TTC549 (cell line): ENCODE measurements around the gene SERINC1.
A peak's percentile ranks its signal among the peaks of the same experiment; 100 is the strongest.
"Not testable (repeated sequence)": the region's sequence is repeated elsewhere in the genome, so short reads cannot be mapped to it uniquely, and the experiment has no call there.

Experiments used
- FAIRE-seq: peaks from 2 replicates; lab custom pipeline; 2012; peaks lifted over from hg19 to GRCh38; lab: Jason Lieb, UNC

SERINC1 gene

DNA sequence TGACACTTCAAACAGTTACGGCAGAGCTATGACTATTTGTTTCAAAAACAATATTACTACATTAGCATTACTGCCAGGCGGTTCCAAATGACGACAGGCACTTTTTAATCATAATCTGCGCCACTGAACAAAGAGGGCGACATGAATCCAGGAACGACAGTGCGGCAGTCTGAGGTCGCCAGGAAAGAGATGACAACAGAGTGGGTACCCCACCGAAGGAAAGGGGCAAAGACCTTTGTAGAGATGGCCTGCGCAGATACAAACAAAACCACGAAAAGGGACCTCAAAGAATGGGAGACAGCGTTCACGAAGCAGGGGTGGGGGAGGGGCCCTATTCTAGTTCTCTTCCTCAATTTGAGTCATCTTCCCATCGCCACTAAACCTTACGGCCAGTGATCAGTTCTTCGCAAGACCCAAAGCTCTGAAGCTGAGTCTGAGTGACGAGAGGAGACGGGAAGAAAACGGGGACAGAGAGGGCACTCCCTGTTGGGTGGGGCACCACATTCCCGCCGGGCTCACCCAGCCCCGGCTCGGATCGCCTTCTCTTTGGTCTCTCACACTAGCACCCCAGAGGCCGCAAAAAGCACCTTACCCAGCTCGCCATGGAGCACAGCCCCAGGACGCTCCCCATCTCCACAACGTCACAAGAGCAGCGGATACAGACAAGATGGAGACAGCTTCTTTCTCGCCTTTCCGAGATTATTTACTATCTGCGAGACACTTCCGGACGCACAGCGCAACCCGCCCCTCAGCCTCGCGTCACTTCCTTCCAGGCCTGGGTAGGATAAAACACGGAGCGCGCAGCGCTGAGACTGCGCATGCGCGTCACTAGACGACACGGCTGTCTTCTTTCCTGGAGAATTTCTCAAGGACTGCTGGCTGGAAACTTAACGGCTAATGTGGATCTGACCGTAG is at the start of gene SERINC1:
SERINC1 (minus strand) TSS at position 701 of the 915 bp plus-strand sequence; CDS start at position 631, 70 bp downstream.
- FAIRE-seq: peak; percentile 90

DNA sequence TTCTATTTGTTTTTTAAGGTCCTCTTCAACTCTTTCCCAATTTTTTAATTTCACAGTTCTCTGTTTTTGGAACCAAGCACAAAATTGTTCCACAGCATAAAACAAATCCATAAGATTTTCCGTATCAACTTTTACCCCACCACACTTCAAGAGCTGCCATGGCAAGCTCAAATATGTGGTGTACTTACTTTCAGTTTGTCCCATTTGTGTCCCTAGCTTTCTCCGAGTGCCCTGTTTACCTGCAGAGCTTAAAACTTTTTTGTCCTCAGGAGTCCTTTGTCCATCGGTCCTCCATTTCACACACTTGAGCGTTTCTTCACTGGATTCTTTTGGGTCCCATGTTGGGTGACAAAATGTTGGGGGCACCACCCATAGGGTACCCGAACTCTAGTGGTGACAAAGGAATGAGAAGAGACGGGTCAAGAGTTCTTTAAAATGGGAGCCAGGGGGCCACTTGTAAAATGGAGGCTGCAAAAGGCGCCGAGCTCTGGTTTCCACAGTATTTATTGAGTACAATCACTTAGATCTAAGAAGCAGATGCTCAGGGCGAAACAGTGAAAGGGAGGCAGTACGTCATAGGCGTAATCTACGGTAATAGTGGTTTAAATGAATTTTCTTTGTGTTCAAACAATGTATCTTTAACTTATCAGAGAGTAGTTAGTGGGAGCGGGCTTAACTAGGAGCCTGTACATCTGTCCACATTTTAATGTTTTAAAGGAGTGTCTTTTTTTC is 39.8 kb upstream of the SERINC1 start:
- FAIRE-seq: no peak

DNA sequence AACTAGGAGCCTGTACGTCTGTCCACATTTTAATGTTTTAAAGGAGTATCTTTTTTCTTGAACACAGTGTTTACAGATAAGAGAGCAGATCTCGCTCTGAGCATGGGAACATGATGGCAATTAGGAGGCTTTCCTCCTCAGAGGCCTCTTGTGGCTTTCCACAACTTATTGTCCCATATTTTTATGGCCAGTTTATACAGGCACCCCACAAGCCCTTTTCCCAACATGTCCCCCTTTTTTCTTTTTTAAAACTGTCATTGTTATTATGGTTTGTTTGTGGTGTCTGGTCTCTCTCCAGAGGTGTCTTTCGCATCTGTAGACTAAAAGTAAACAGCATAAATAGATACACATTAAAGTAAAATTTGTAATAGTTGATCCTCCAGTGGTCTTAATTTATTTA is 33.6 kb upstream of the SERINC1 start:
- FAIRE-seq: not testable (repeated sequence)

DNA sequence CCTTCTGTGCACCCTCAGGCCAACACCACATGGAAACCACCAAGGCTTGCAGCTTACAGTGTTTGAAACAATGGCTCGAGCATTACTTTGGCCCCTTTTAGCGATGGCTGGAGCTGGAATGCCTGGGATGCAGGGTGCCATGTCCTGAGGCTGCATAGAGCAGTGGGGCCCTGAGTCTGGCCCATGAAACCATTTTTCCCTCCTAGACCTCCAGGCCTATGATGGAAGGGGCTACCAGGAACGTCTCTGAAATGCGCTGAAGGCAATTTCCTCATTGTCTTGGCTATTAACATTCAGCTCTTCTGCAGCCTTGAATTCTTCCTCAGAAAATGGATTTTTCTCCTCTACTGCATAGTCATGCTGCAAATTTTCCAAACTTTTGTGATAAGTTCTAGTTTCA is 29.9 kb upstream of the SERINC1 start:
- FAIRE-seq: no peak

DNA sequence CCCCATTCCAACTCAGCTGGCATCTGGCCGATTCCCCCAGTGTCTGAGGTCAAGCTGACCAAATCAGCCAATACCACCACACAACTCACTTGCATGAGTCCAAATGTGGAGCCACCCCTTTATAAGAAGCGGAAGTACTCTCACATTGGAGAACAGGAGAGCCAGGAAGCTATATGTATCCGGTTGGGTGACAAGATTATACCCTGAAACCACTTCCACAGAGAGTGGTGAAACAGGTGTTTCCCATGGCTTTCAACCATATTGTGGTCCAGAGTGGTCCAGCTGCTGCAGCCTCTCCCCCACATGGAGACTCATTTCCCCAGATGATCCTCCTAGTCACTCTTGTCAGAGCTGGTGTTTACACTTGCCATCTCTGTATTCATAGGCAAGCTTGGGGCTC is 24.0 kb upstream of the SERINC1 start:
- FAIRE-seq: no peak

DNA sequence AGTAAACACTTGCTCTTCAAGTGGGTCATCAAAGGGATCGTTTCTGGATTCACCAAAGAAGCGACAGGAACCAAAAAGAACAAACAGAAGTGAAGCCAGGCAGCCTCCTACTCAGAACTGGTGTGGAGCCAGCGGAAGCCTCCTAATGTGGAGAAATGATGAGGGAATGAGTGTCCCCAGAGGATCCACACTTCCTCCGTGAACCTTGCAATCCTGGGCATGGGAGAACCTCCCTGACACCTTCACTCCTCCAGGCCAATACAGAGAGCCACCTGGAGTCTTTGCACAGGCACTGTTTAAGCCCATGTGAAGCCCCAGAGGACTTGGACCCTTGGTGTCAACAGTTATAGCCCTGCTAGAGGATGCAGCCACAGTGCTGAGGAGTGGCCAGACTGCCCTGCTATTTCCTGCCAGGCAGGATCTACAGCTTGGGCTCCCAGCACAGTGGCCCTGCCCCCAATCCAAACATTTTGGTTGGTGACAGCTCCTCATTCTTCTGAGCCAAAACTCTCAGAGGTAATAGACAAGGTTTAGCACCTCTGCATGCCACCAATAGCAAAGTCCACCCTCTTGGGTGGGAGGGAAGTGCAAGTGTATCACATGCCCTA is 23.2 kb upstream of the SERINC1 start:
- FAIRE-seq: no peak

DNA sequence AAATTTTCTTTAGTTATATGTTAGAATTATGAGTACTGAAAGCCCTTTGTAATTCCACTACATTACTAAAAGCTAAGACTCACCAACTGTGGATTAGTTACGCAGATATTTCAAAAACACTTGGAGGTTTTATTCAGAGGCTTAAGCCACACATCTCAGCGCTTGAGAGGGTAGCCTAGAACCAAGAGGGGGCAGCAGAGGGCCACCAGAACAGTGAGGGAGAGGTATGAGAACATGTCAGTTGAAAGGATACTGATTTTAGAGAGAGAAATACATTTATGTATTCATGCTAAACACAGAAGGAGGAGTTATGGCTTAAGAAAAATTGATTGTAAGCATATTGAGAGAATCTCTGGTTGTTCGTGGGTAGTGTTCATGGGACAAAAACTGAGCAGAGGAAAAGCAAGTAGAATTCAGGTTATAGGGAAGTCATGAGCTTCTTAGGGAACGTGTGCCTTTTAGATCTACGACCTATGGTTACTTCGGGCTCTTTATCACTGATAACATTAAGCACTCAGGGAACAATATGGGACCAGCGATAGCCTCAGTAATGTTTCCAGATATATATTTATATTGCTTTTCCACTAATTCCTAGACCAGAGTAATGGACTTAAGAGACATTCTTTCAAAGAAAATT is 20.4 kb upstream of the SERINC1 start:
- FAIRE-seq: peak; percentile 79

DNA sequence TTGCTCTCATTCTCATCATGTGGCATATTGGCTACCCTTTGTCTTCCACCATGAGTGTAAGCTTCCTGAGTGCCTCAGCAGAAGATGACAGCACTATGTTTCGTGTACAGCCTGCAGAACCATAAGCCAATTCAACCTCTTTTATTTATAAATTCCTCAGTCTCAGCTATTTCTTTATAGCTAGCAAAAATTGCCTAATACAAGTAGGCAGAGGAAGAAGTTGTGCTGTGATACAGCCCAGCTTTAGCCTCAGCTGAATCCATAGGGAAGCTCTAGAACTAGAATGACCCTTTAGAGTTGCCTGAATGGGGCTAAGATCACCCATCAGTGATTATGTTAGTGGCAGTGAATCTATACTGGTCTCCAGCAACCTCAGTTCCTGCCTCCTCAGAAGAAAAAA is 19.0 kb upstream of the SERINC1 start:
- FAIRE-seq: no peak

DNA sequence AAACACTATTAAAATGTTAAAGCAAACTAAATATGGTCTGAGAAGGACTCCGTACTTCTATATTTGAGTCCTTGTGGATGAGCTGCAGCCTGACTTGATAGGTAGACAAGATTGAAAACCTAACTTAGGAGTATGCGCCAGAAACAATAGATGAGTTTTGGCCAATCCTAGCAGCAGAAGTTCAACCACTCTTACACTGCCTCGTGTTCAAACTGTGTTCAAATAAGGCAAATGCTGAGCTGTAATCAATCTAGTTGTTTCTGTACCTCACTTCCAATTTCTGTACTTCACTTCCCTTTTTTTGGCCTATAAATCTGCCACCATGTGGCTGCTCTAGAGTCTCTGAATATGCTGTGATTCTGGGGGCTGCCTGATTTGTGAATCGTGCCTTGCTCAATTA is 13.2 kb upstream of the SERINC1 start:
- no peak for FAIRE-seq

DNA sequence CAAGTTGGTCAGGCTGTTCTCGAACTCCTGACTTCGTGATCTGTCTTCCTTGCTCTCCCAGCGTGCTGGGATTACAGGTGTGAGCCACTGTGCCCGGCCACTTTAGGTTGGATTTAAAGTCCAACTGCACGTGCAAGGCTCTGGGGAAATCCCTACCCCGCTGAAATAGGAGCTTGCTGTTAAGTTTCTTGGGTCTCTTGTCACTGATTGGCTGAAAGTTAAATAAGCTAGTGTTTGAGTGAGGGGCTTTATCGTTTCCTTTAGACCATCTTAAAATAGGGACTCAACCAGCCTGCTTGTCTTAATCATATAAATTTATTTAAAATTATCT is 11.1 kb upstream of the SERINC1 start:
- no peak for FAIRE-seq

DNA sequence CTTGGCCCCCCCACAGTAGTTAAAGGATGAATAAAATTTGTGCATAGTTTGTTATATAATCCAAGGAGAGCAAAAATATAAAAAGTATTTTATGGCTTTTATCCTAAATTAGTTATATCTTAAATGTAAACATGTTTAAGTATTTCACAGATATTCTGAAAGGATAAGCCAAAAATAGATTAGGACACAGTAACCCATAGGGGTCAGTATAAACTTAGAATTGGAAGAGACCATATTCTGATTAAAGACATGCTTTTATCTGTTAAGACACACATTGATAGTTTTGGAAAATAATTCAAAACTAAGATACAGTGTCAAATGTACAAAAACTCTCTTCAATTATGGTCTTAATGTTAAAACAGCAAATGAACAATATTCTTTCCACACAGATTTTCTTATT is 4.5 kb upstream of the SERINC1 start:
- FAIRE-seq: peak; percentile 80

DNA sequence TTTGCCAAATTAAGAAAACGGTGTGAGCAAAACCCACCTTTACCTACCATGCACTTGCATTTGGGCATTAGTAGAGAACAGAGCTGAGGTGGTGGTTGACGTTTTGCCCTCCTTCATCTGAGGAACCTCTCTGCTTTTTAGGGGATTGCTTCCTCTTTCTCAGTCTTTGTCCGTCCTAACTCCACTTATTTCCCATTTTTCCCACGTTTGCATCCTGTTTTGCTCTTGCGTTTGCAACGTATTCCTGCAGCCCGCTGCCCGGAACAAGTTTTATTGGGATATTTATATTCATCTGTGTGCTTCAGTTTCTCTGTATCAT is 374 bp upstream of the SERINC1 start:
- FAIRE-seq: no peak

DNA sequence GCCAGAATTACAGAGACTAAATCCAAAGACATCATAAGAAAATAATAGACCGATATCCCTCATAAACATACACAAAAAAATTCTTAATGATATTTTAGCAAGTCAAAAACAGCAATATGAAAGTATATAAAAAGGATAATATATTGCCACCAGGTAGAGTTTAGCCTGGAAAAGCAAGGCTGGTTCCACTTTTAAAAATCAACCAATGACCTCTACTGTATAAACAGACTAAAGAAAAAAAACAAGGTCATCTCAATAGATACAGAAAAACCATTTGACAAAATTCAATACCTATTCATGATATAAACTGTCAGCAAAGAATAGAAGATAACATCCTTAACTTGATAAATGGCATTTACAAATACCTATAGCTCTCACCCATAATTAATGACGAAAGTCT is 9.7 kb downstream of the SERINC1 start:
- no peak for FAIRE-seq

DNA sequence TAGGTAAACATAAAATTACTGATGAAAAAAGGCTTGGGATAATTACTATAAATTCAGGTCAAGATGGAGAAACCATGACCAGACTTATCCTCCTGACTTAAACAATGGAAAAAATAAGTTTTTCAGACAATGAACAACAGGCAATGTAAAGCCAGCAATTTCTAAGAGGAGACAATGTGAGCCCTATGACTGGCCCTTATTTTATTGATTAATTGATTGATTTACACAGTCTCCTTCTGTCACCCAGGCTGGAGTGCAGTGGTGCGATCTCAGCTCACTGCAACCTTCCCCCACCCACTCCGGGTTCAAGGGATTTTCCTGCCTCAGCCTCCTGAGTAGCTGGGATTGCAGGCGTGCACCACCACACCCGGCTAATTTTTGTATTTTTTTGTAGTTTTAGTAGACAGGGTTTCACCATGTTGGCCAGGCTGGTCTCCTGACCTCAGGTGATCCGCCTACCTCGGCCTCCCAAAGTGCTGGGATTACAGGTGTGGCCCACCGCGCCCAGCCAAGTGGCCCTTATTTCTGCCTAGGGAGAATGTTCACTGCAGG is 11.7 kb downstream of the SERINC1 start:
- FAIRE-seq: not testable (repeated sequence)

DNA sequence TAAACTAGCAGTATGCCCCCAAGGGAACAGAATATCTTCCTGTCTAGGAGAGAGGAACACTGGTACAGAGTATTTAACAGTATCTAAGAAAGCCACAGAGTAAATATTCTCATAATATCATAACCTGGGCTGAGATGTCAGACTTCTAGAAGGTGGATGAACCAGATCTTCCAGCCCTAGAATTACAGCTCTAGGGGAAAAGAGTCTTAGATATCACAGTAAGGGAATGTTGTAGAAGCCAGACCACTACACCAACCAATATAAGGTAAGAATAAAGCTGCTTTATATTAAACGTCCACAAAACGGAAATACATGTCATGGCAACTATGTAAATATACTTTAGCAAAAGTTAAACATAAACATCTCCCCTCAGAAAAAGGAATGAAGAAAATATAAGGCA is 12.4 kb downstream of the SERINC1 start:
- no peak for FAIRE-seq

DNA sequence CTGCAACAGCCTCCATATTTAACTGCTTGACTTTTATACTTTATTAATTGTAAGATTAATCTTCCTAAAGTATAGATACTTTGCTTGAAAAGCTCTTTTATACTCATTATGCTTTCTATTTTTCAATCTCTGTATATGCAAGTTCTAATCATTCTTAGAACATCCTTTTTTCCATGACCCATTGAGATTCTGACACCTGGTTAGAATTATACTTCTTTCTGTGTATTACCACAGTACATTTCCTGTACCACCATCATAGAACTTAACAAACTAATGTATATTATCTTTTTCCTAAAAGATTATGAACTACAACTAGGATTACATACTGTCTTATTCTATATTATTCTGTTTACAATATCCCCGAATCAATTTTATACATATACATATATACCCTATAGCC is 13.5 kb downstream of the SERINC1 start:
- FAIRE-seq: no peak

DNA sequence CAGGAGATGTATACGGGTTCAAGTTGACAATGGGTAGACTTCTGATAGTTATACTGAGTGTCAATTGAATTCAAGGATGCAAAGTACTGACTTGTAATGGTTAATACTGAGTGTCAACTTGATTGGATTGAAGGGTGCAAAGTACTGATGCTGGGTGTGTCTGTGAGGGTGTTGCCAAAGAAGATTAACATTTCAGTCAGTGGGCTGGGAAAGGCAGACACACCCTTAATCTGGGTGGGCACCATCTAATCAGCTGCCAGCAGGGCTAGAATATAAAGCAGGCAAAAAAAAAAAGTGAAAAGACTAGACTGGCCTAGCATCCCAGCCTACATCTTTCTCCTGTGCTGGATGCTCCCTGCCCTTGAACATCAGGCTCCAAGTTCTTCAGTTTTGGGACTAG is 16.5 kb downstream of the SERINC1 start:
- not testable (repeated sequence) for FAIRE-seq

DNA sequence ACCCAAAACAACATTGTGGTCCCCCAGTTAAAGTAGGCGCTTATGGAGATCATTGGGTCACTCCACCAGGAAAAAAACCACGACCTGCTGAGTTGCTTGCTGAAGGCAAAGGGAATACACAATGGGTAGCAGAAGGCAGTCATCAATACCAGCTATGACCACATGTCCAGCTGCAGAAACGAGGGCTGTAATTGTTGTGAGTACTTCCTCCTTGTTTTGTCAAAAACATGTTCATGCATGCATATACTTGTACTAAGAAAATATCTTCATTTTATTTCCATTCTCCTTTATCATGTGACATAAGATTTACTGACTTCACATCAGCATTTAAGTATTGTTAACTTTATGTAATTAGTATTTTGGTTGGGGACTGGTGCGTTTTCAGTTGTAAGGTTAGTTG is 16.9 kb downstream of the SERINC1 start:
- no peak for FAIRE-seq

DNA sequence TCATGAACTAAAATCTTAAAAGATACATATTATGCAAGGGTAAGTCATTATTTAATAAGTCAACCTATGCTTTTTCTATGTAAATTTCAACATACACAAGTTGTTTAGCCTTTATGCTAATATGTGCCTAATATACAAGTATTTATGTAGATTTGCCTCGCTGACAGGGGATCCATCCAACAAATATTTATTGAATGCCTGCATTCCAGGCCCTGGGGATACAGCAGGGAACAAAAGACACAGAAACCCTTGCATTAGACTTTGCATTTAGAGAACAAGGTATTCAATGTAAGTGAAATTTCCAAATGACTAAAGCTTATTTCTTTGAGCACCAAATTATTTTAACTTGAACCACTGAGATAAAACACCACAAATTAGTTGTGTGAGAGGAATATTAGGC is 19.1 kb downstream of the SERINC1 start:
- no peak for FAIRE-seq

DNA sequence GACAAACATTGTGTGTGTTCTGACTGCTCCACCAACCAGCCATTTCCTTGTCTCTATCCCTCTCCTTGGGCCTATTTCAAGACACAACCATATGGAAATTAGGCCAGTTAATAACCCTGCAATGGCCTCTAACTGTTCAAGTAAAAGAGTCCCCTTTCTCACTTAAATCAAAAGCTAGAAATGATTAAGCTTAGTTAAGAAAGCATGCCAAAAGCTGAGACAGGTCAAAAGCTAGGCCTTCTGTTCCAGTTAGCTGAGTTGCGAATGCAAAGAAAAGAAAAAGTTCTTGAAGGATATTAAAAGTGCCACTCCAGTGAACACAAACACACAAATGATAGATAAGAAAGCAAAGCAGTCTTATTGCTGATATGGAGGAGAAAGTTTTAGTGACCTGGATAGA is 22.5 kb downstream of the SERINC1 start:
- no peak for FAIRE-seq

DNA sequence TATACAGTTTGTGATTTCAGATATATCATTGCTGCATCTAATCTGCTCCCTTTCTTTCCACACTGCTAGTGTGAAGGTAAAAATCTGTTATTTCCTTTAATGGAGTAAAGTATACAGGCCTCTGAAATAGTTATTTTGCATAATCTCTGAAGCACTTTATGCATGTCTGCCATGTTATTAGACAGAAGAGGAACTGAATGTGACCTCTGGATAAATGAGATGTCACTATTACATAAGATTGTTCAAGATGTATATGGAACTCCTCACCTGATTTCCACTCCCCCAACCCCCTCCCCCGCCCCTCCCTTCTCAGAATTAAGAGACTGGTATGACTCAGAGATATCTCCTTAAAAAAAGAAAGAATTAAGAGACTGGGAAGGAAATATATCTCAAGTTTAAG is 26.3 kb downstream of the SERINC1 start:
- FAIRE-seq: no peak

DNA sequence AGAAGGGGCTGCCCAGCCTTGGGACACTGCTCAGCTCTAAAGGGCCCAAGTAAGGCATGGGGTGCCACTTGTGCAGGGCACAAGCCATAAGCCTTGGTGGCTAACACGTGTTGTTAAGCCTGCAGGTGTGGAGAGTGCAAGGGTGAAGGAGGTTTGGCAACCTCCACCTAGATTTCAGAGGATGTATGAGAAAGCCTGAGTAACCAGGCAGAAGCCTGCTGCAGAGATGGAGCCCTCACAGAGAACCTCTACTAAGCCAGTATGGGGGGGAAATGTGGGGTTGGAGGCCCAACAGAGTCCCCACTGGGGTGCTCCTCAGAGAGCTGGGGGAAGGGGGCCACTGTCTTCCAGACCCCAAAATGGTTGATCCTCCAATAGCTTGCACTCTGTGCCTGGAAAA is 32.6 kb downstream of the SERINC1 start:
- FAIRE-seq: no peak

DNA sequence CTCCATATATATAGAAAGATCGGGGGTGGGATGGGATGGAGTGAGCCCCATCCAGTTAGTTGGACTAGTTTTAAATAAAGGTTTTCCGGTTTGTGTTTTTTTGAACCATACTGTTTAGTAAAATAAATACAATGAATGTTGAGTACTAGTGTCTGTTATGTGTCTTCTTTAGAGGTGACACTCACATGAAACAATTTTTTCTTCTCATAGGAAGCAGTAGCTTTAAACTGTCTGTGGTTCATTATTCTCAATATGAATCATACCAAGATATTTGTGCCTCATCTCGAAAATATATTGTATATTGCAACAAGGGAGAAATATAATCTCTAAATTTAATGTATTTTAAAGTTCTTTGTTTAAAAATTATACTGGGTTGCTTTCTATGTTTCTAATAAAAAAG is 38.8 kb downstream of the SERINC1 start:
- FAIRE-seq: no peak
